HEK293T (cell line): ENCODE data around the gene MED27.

Experiments used
- CTCF ChIA-PET: fragments of 350-600 bp; formaldehyde crosslinking; extraction: SDS; loops from one replicate; lab custom pipeline; 2021; ENCODE audit warnings: antibody characterized with exemption, inconsistent platforms; lab: Yijun Ruan, JAX
- POLR2A ChIA-PET: fragments of 350-600 bp; formaldehyde crosslinking; extraction: SDS; loops from one replicate; lab custom pipeline; 2020; ENCODE audit warnings: antibody characterized with exemption, inconsistent platforms; lab: Yijun Ruan, JAX
- DNase-seq: peaks from one replicate; pipeline ENCODE4 v3.0.0; 2012; ENCODE audit warnings: mixed read lengths; ENCODE audit errors: extremely low spot score
- ARNT ChIP-seq: fragments of 450-650 bp; IDR thresholded peaks from 2 replicates; pipeline ENCODE4 v1.6.1; 2017; ENCODE audit warnings: mild to moderate bottlenecking
- BHLHE40 ChIP-seq: fragments of 450-650 bp; IDR thresholded peaks from 2 replicates; pipeline ENCODE4 v1.6.1; 2016; ENCODE audit warnings: mild to moderate bottlenecking, moderate library complexity, borderline replicate concordance
- CTBP1 ChIP-seq: fragments of 450-650 bp; IDR thresholded peaks from 2 replicates; pipeline ENCODE4 v1.6.1; 2016; ENCODE audit warnings: borderline replicate concordance
- ELF4 ChIP-seq: fragments of 450-650 bp; IDR thresholded peaks from 2 replicates; pipeline ENCODE4 v1.6.1; 2017; ENCODE audit warnings: antibody characterized with exemption
- FOXA1 ChIP-seq: fragments of 450-650 bp; IDR thresholded peaks from 2 replicates; pipeline ENCODE4 v1.6.1; 2016; ENCODE audit warnings: mild to moderate bottlenecking
- FOXK2 ChIP-seq: fragments of 450-650 bp; IDR thresholded peaks from 2 replicates; pipeline ENCODE4 v1.6.1; 2016; ENCODE audit warnings: mild to moderate bottlenecking
- FOXM1 ChIP-seq: fragments of 450-650 bp; IDR thresholded peaks from 2 replicates; pipeline ENCODE4 v1.6.1; 2017; ENCODE audit warnings: mild to moderate bottlenecking, borderline replicate concordance
- HDGF ChIP-seq: fragments of 450-650 bp; IDR thresholded peaks from 2 replicates; pipeline ENCODE4 v1.6.1; 2017; ENCODE audit warnings: antibody characterized with exemption, borderline replicate concordance
- L3MBTL2 ChIP-seq: fragments of 450-650 bp; conservative IDR thresholded peaks from 2 replicates; pipeline ENCODE4 v1.6.1; 2016; ENCODE audit warnings: mild to moderate bottlenecking
- LEF1 ChIP-seq: fragments of 450-650 bp; IDR thresholded peaks from 2 replicates; pipeline ENCODE4 v1.6.1; 2017; ENCODE audit warnings: mild to moderate bottlenecking, borderline replicate concordance
- NFRKB ChIP-seq: fragments of 450-650 bp; IDR thresholded peaks from 2 replicates; pipeline ENCODE4 v1.6.1; 2016; ENCODE audit warnings: mild to moderate bottlenecking, moderate library complexity
- PKNOX1 ChIP-seq: fragments of 450-650 bp; IDR thresholded peaks from 2 replicates; pipeline ENCODE4 v1.6.1; 2016
- SP1 ChIP-seq: fragments of 450-650 bp; IDR thresholded peaks from 2 replicates; pipeline ENCODE4 v1.6.1; 2017
- SUZ12 ChIP-seq: fragments of 450-650 bp; IDR thresholded peaks from 2 replicates; pipeline ENCODE4 v1.6.1; 2016; ENCODE audit warnings: mild to moderate bottlenecking
- TARDBP ChIP-seq: fragments of 450-650 bp; IDR thresholded peaks from 2 replicates; pipeline ENCODE4 v1.6.1; 2016
- ZNF384 ChIP-seq: fragments of 450-650 bp; IDR thresholded peaks from 2 replicates; pipeline ENCODE4 v1.6.1; 2016

Gene MED27

DNA sequence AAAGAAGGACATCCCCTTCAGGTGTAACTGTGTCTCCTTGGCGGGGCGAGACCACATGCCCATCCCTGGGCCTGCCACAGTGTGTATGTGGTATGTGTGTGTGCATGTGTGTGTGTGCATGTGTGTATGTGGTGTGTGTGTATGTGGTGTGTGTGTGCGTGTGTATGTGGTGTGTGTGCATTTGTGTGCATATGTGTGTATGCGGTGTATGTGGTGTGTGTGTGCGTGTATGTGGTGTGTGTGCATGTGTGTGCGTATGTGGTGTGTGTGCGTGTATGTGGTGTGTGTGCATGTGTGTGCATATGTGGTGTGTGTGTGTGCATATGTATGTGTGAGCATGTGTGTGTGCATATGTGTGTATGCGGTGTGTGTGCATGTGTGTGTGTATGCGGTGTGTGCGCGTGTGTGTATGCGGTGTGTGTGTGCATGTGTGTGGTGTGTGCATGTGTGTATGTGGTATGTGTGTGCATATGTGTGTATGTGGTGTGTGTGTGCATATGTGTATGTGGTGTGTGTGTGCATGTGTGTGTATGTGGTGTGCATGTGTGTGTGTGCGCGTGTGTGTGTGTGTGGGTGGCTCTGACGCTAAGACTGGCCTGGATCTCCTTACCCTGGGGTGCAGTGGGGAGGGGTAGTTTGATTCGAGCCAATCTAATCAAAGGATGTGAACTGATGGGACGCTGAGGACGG is 231.9 kb downstream of the MED27 start:
- TF ChIP-seq PKNOX1 (no peak), ARNT (no peak), HDGF (no peak), SP1 (no peak), LEF1 (no peak), BHLHE40 (no peak), TARDBP (no peak), ELF4 (no peak), FOXA1 (no peak), L3MBTL2 (no peak), ZNF384 (no peak), FOXK2 (no peak), CTBP1 (no peak), NFRKB (no peak), FOXM1 (no peak), SUZ12 (no peak)
- CTCF ChIA-PET = no interaction called here

GRCh38 chr9:131845305-131846298 is 234.1 kb downstream of the MED27 start:
- no peak for TF ChIP-seq SUZ12
- TF ChIP-seq FOXM1 = no peak
- ChIA-PET CTCF (interaction anchor here (1.1 kb wide), 1 partner anchor 20 kb away, joined by 3 read pairs; no protein-coding TSS in a partner anchor), POLR2A (no interaction called here)
- no peak for DNase-seq

More for the DNA sequence above, 231.9 kb downstream of the MED27 start:
- DNase-seq = no peak
- POLR2A ChIA-PET = no interaction called here

DNA sequence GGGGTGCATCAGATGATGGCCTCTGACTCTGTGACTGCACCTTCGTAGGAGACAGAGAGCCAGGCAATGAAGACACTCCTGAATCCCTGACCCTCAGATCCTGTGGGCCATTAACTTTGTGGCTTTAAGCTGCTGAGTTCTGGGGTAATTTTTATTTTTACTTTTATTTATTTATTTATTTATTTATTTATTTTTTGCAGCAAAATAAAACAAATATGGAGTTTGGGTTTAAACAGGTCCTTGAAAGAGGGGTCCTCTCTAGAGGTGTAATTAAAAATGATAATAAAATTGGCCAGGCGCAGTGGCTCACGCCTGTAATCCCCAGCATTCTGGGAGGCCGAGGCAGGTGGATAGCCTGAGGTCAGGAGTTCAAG is 234.9 kb downstream of the MED27 start:
- ChIA-PET POLR2A (no interaction called here), CTCF (no interaction called here)
- no peak for TF ChIP-seq ZNF384
- no peak for TF ChIP-seq LEF1
- TF ChIP-seq PKNOX1 = no peak
- TF ChIP-seq BHLHE40 = no peak
- no peak for TF ChIP-seq ELF4
- DNase-seq = no peak

- TF ChIP-seq ELF4 (no peak), NFRKB (no peak), FOXK2 (no peak)
- ChIA-PET CTCF (no interaction called here), POLR2A (no interaction called here)
- no peak for DNase-seq
Observed at GRCh38 chr9:131843989-131844744, 235.5 kb downstream of the MED27 start.

GRCh38 chr9:131841765-131842318 is 237.8 kb downstream of the MED27 start:
- DNase-seq = no peak
- CTCF ChIA-PET = no interaction called here
- TF ChIP-seq ELF4 (no peak), BHLHE40 (no peak)
- POLR2A ChIA-PET = no interaction called here

DNA sequence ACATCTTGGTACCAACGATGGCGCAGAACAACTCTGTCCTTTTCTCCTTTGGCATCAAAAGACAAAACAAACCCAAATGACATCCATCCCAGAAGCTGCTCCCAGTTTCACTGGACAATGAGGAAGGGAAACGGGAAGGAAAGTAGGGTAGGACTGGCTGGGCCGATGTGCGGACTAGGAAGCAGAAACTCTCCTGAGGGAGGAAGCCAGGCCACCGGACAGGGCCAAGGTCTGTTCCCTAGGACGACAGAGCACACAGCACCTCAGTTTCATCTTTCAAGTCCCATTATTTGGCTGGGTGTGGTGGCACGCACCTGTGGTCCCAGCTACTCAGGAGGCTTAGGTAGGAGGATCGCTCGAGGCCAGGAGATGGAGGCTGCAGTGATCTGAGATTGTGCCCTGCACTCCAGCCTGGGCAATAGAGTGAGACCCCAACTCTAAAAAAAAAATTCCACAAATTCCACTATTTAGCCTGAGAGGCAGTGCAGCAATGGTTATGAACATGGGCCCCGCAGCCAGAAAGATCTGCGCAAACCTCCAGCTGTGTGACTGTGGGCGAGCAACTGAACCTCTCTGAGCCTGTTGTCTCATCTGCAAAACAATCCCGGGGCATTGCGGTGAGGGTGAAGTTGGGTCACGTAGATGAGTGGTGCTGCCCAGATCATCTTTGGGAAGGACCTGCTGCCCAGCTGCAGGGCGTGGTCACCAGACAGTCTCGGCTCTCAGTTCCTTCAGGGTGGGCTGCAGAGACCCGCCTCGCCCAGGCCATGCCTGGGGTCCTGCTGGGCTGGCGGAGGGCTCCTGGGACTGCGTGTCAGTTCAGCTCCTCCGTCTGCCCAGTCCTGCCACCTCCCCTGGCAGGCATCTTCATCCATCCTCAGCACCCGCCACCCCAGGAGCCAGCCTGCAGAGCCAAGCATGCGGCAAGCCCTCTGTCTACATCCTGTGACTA is 238.6 kb downstream of the MED27 start:
- POLR2A ChIA-PET = no interaction called here
- CTCF ChIA-PET = no interaction called here
- TF ChIP-seq PKNOX1 (no peak), SP1 (no peak), NFRKB (no peak), ELF4 (no peak), ZNF384 (no peak), FOXA1 (no peak), FOXK2 (no peak), LEF1 (no peak), ARNT (no peak), CTBP1 (no peak), BHLHE40 (no peak)
- no peak for DNase-seq
